ENCODE measurements around the gene GRIA3.
"Not testable (repeated sequence)": the region's sequence is repeated elsewhere in the genome, so short reads cannot be mapped to it uniquely, and the experiment has no call there.

GRIA3 gene

DNA sequence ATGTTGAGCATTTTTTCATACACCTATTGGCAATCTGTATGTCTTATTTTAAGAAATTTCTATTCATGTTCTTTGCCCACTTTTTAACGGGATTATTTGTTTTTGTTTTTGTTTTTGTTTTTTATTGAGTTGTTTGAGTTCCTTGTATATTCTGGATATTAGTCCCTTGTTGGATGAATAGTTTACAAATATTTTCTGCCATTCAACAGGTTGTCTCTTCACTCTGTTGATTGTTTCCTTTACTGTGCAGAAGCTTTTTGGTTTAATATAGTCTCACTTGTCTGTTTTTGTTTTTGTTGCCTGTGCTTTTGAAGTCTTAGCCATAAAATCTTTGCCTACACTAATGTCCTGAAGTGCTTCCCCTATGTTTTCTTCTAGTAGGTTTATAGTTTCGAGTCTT lies 202.1 kb downstream of the GRIA3 start:
- not testable (repeated sequence) for H3K36me3 ChIP-seq (ENCODE audit: insufficient read depth, low read length); H3K4me1 ChIP-seq (ENCODE audit: insufficient read depth, low read length); H3K9me3 ChIP-seq (ENCODE audit: control insufficient read depth, insufficient read depth, low read length); H3K9ac ChIP-seq (ENCODE audit: low read depth, low read length)

- H3K9ac ChIP-seq (ENCODE audit: low read depth, low read length) = no peak overlapping the region
- H3K9me3 ChIP-seq (ENCODE audit: control insufficient read depth, insufficient read depth, low read length) = no peaks in the 10 kb centered on the region; the same call in 1 of the 2 replicates
- no peaks in the 10 kb centered on the region for H3K36me3 ChIP-seq (ENCODE audit: insufficient read depth, low read length)
- no peaks in the 10 kb centered on the region for H3K4me1 ChIP-seq (ENCODE audit: insufficient read depth, low read length)
These were observed 208.8 kb downstream of the GRIA3 start for GRCh38 chrX:123392921-123393320.

DNA sequence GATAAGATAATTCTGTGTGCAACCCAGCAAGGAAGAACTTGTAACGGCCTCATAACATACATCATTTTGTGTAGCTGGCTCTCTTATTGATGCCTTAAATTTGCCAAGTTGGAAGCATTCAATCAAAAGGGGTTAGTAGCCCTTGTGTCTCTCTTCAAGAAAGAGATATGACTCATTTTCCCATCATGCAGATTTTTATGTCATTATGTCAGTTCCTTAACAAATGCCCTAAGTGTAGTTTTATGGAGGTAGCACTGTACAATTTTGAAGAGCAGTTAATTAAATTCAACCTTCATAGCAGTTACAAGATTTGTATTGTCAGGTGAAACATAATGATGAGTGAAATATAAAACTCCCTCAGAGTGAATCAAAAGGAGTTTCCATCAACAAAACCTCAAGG lies 215.6 kb downstream of the GRIA3 start:
- no peaks in the 10 kb centered on the region for H3K36me3 ChIP-seq (ENCODE audit: insufficient read depth, low read length)
- no peak overlapping the region for H3K9ac ChIP-seq (ENCODE audit: low read depth, low read length)
- H3K9me3 ChIP-seq (ENCODE audit: control insufficient read depth, insufficient read depth, low read length) = no peaks in the 10 kb centered on the region
- peaks cover 15% of the 10 kb centered on the region for H3K4me1 ChIP-seq (ENCODE audit: insufficient read depth, low read length)

DNA sequence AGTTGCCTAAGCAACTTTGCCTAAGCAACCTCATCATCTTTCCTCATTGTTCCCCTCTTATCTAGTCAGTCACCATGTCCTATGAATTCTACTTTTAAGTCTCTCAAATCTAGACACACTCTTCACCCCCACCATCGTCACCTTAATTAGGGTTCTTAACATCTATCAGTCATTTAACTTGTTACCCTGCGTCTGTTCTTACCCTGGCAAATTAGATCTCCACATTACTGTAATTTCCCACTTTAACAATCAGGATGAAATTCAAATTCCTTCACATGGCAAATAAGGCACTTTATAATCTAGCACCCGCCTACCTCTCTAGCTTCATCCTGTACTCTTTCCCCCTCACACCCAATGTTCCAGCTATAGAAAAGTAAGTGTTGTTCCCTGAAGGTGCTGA lies 221.2 kb downstream of the GRIA3 start:
- no peaks in the 10 kb centered on the region for H3K9me3 ChIP-seq (ENCODE audit: control insufficient read depth, insufficient read depth, low read length)
- H3K36me3 ChIP-seq (ENCODE audit: insufficient read depth, low read length) = 0 out of 2 replicates have a peak, but pooled peaks cover 3% of the 10 kb centered on the region
- H3K4me1 ChIP-seq (ENCODE audit: insufficient read depth, low read length) = peaks cover 26% of the 10 kb centered on the region
- H3K9ac ChIP-seq (ENCODE audit: low read depth, low read length) = no peak overlapping the region

DNA sequence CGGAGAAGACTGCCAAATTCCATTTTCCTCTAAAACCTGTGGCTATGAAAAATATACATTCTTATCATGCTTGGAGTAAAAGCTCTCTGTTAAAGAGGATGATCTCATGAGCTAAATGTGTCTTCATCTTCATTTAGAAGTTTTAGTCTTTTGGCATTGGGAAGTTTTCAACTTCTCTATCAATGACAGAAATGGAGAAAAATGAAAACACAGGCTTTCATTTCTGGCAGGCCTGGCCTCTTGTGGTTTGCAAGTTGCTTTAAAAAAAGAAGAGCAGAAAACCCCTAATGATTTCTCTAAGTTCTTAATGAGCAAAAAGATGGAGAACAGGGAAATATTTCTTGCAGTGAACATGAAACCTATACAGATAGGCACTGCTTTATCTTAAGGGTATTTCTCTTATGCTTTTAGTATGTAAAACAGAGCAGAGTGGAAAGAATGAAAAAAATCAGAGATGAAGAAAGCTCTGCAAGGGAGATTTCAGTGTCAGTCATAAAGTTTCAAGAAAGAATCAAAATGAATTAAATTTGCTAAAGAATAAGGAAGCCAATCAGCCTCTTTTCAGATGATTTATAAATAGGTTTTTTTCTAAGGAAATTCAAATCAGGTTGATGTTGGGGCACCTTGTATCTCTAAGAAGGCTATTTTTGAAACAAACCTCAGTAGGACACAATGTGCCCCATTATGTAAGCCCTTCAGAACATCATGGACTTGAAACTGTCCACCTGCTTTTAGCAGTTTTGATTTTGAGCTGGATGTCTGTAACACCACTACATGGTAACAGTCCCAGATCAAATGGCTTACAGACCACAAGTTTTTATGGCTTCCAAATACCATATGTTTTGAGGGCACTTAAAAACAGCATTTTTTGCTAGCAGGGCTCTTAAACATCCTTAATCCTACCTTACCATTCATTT lies 225.0 kb downstream of the GRIA3 start:
- H3K9me3 ChIP-seq (ENCODE audit: control insufficient read depth, insufficient read depth, low read length) = no peaks in the 10 kb centered on the region
- no peak overlapping the region for H3K9ac ChIP-seq (ENCODE audit: low read depth, low read length)
- peaks cover 16% of the 10 kb centered on the region for H3K4me1 ChIP-seq (ENCODE audit: insufficient read depth, low read length)
- H3K36me3 ChIP-seq (ENCODE audit: insufficient read depth, low read length) = peaks cover 3% of the 10 kb centered on the region; the same call in 1 of the 2 replicates

- Histone ChIP-seq H3K9ac (ENCODE audit: low read depth, low read length) (no peak overlapping the region), H3K4me1 (ENCODE audit: insufficient read depth, low read length) (peaks cover 10% of the 10 kb centered on the region; the same call in 1 of the 2 replicates), H3K9me3 (ENCODE audit: control insufficient read depth, insufficient read depth, low read length) (no peaks in the 10 kb centered on the region), H3K36me3 (ENCODE audit: insufficient read depth, low read length) (no peaks in the 10 kb centered on the region)
These were observed 238.8 kb downstream of the GRIA3 start for GRCh38 chrX:123422875-123423274.

GRCh38 chrX:123424546-123424945 lies 240.5 kb downstream of the GRIA3 start:
- no peaks in the 10 kb centered on the region for H3K9me3 ChIP-seq (ENCODE audit: control insufficient read depth, insufficient read depth, low read length)
- H3K4me1 ChIP-seq (ENCODE audit: insufficient read depth, low read length) = peaks cover 10% of the 10 kb centered on the region; the same call in 1 of the 2 replicates
- H3K36me3 ChIP-seq (ENCODE audit: insufficient read depth, low read length) = no peaks in the 10 kb centered on the region
- no peak overlapping the region for H3K9ac ChIP-seq (ENCODE audit: low read depth, low read length)

DNA sequence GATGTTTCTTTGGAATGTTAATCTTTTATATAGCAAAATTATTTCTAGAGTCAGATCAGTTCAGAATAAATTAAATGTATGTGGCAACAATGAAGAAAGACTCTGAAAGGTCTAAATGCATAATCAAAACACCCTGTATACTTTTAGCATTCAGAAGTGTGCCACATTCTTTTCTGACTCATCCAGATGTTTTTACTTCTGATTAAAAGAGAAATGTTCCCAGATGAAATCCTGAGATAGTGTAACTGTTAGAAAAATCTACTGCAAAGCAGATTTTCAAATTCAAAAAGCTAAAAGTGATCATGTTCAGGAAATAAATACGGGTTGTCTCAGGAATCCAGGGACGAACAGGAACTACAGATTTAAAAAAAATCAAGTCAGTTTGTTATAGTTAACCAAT lies 241.4 kb downstream of the GRIA3 start:
- Histone ChIP-seq H3K36me3 (ENCODE audit: insufficient read depth, low read length) (no peaks in the 10 kb centered on the region), H3K9ac (ENCODE audit: low read depth, low read length) (no peak overlapping the region), H3K9me3 (ENCODE audit: control insufficient read depth, insufficient read depth, low read length) (no peaks in the 10 kb centered on the region), H3K4me1 (ENCODE audit: insufficient read depth, low read length) (peaks cover 10% of the 10 kb centered on the region; the same call in 1 of the 2 replicates)

DNA sequence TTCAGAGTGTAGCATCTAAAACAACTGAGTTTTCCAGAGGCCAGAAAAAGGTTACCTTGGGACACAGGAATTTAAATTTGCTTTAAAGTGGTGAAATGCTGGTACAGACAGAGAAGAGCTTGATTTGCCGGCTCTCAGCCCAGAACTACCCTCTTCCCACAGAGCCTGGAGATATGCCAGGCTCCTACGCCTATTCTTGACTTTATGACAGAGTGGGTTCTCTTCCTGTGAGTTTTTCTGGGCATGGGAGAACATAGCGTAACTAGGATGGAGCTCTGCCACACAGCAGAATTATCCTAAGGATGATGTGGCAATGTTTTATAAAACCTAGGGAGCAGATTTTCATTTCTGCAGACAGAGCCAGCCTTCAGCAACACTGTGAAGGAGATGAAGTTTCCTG lies 241.8 kb downstream of the GRIA3 start:
- Histone ChIP-seq H3K4me1 (ENCODE audit: insufficient read depth, low read length) (peaks cover 10% of the 10 kb centered on the region; the same call in 1 of the 2 replicates), H3K9me3 (ENCODE audit: control insufficient read depth, insufficient read depth, low read length) (no peaks in the 10 kb centered on the region), H3K36me3 (ENCODE audit: insufficient read depth, low read length) (no peaks in the 10 kb centered on the region), H3K9ac (ENCODE audit: low read depth, low read length) (no peak overlapping the region)

DNA sequence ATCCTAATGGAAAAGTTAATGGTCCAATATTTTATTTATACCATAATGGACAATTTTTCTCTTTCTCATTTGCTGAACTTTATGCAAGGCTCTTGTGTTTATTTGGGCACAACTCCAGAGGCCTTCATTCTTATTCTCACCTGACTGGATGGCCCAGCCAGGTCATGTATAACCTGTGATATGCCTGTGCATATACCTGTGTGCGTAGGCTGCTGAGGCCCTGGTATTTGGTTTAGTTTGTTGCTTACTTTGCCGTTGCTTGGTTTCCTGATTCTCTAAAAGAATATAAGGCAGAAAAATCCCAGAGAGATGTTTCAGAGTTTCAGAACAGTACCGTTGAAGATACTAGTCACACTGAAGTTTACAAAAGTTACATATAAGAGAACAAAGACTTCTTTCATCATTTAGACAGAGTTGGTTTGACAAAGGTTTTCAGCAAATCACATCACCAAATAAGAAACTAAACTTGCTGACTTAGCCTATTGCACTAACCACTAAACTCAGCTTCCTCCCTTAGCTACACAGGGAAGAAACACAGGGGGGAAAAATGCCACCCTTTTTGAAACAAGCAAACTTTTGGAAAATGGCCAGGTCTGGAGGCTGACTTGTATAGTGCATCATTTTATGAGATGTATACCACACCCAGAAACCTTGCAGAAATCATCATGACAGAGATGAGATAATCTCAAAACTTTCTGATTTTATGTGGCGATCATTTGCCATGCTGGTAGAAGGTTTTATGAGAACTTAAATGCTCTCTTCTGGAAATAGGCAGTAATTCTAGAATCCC lies 248.5 kb downstream of the GRIA3 start:
- H3K36me3 ChIP-seq (ENCODE audit: insufficient read depth, low read length) = no peaks in the 10 kb centered on the region
- H3K9ac ChIP-seq (ENCODE audit: low read depth, low read length) = no peak overlapping the region
- H3K4me1 ChIP-seq (ENCODE audit: insufficient read depth, low read length) = no peaks in the 10 kb centered on the region
- no peaks in the 10 kb centered on the region for H3K9me3 ChIP-seq (ENCODE audit: control insufficient read depth, insufficient read depth, low read length)

DNA sequence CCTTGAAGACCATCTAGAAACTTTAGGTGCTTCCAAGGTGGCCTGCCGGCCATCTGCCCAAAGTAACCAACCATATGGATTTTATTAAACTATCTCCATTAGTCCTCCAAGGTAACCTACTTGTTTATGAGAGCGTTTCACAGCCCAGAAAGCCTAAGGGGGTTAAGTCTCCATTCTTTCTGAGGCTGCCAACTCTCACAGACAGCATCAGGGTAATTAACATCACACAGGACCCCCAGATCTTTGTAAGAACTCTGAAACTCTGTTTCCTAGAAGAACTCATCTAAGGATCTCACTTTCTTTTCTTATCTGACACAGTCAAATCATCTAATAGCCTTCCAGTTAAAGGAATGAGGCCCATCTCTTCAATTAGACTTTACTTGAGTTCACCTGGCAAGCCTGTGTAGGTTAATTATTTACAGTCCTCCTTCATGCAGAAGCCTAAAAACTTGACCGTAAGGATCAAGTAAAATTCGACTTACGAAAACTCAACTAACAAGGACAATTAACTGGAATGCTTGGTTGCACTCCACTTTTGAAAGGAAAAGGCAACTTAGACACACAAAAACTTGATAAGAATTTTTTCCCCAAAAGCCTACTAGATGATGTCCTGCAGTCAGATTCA lies 252.5 kb downstream of the GRIA3 start:
- Histone ChIP-seq H3K9me3 (ENCODE audit: control insufficient read depth, insufficient read depth, low read length) (no peaks in the 10 kb centered on the region), H3K9ac (ENCODE audit: low read depth, low read length) (no peak overlapping the region), H3K4me1 (ENCODE audit: insufficient read depth, low read length) (no peaks in the 10 kb centered on the region), H3K36me3 (ENCODE audit: insufficient read depth, low read length) (no peaks in the 10 kb centered on the region)

GRCh38 chrX:123439926-123440325 lies 255.8 kb downstream of the GRIA3 start:
- H3K36me3 ChIP-seq (ENCODE audit: insufficient read depth, low read length); H3K9me3 ChIP-seq (ENCODE audit: control insufficient read depth, insufficient read depth, low read length); H3K9ac ChIP-seq (ENCODE audit: low read depth, low read length); H3K4me1 ChIP-seq (ENCODE audit: insufficient read depth, low read length): not testable (repeated sequence)

DNA sequence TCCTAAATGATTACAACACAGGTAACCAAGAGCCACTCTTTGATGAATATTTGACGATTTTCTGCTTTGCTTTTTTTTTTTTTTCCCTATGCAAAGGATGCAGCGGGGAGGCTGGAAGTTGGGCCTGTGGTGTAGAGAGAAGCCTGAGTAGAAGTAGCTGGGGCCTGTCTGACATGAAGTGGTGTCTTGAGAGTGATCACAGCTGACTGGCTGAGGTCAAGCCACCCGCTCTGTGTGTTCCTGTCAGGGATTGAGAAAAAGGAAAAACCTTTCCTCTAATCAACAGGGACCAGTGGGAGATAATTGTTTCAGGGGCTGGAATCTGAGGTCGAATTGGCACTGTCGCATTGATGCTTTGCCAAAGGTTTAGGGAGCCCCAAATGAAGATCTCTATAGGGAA lies 258.7 kb downstream of the GRIA3 start:
- no peaks in the 10 kb centered on the region for H3K36me3 ChIP-seq (ENCODE audit: insufficient read depth, low read length)
- no peaks in the 10 kb centered on the region for H3K9me3 ChIP-seq (ENCODE audit: control insufficient read depth, insufficient read depth, low read length)
- H3K4me1 ChIP-seq (ENCODE audit: insufficient read depth, low read length) = no peaks in the 10 kb centered on the region
- H3K9ac ChIP-seq (ENCODE audit: low read depth, low read length) = no peak overlapping the region

DNA sequence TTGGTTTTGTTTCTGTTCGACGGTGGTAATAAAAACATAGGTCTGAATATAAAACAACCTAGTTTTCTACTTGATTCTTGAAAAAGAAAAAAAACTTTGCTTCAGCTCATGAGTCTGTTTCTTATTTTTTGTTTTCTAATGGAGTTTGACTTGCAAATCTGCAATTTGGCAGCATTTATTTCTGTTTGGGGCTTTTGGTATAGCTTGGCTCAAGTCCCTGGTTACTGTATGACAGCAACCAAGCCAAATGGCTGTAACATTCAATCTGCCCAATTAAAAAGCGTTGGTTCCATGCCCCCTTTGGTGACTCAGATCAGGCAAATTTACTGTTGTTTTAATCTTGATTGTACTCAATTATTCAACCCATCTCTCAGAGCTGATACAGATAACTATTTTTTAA lies 263.4 kb downstream of the GRIA3 start:
- Histone ChIP-seq H3K9me3 (ENCODE audit: control insufficient read depth, insufficient read depth, low read length) (no peaks in the 10 kb centered on the region), H3K4me1 (ENCODE audit: insufficient read depth, low read length) (no peaks in the 10 kb centered on the region), H3K9ac (ENCODE audit: low read depth, low read length) (no peak overlapping the region), H3K36me3 (ENCODE audit: insufficient read depth, low read length) (no peaks in the 10 kb centered on the region)
